Activated T-cell treated with anti-CD3 and anti-CD28 coated beads, Interleukin-2, amount 50 U/mL, for 72 hours (primary cell): Measurements from ENCODE around the gene TASOR2. TPM values are rescaled to one million over a fixed set of nuclear protein-coding genes. Genes with fewer than 3 reads are reported as not detected.

Experiments
- ATAC-seq, 2 donors: fragments of 150-1000 bp; cut with Tn5 transposase; replicated peaks in 1 of 2; 2 replicates each; pipeline ENCODE4 v1.10.0; 2021; ENCODE audit warnings: moderate library complexity in 2 of 2, mild to moderate bottlenecking in 1 of 2
- DNase-seq, 2 donors: peaks; one replicate each; pipeline ENCODE4 v3.0.0; 2021 to 2022; ENCODE audit warnings: mixed read lengths in 1 of 2
- H3K27ac Mint-ChIP-seq: one replicate; pipeline ENCODE4 v1.8.0; 2022; ENCODE audit warnings: mild to moderate bottlenecking, moderate library complexity, mixed read lengths
- H3K27me3 Mint-ChIP-seq: one replicate; pipeline ENCODE4 v1.8.0; 2022; ENCODE audit warnings: low read depth, mixed read lengths
- H3K36me3 Mint-ChIP-seq, 2 donors: one replicate each; pipeline ENCODE4 v1.8.0; 2022; ENCODE audit warnings: mixed read lengths in 2 of 2, mild to moderate bottlenecking in 1 of 2; ENCODE audit not compliant: insufficient read depth in 2 of 2
- H3K4me1 Mint-ChIP-seq: one replicate; pipeline ENCODE4 v1.8.0; 2022; ENCODE audit warnings: low read depth, mixed read lengths
- H3K4me3 Mint-ChIP-seq, 2 donors: one replicate each; pipeline ENCODE4 v1.8.0; 2022; ENCODE audit warnings: mild to moderate bottlenecking in 2 of 2, mixed read lengths in 2 of 2, moderate library complexity in 2 of 2
- H3K9me3 Mint-ChIP-seq, 2 donors: one replicate each; pipeline ENCODE4 v1.8.0; 2022; ENCODE audit warnings: mixed read lengths in 2 of 2
- total RNA-seq, 2 donors: library from RNA; stranded (reverse); gene quantifications; one replicate each; pipeline ENCODE4 v1.2.3, GENCODE V29; 2022

Gene TASOR2
- total RNA-seq, 2 donors from 2014 or later: 40.5 to 47.7 TPM

GRCh38 chr10:5661043-5661442 lies 23.6 kb upstream of the TASOR2 start:
- Mint-ChIP-seq H3K9me3 (no peaks in the 10 kb centered on the region), H3K4me1 (peaks cover 46% of the 10 kb centered on the region), H3K27ac (no peak overlapping the region), H3K4me3 (no peak overlapping the region), H3K27me3 (no peaks in the 10 kb centered on the region), H3K36me3 (no peaks in the 10 kb centered on the region)
- ATAC-seq (no peak), DNase-seq (no peak)

- Mint-ChIP-seq H3K36me3 (peaks cover 0 to 3% of the 10 kb centered on the region in 2 donors), H3K4me1 (peaks cover 40% of the 10 kb centered on the region), H3K4me3 (no peak overlapping the region), H3K9me3 (no peaks in the 10 kb centered on the region), H3K27me3 (no peaks in the 10 kb centered on the region), H3K27ac (no peak overlapping the region)
- DNase-seq: no peak
- no peak for ATAC-seq
Observed at GRCh38 chr10:5662708-5663579, 21.7 kb upstream of the TASOR2 start.

GRCh38 chr10:5663692-5664427 lies 20.8 kb upstream of the TASOR2 start:
- ATAC-seq (no peak), DNase-seq (no peak)
- peaks cover 0 to 3% of the 10 kb centered on the region in 2 donors for H3K36me3 Mint-ChIP-seq
- no peak overlapping the region for H3K27ac Mint-ChIP-seq
- H3K27me3 Mint-ChIP-seq: no peaks in the 10 kb centered on the region
- no peaks in the 10 kb centered on the region for H3K9me3 Mint-ChIP-seq
- H3K4me3 Mint-ChIP-seq: no peak overlapping the region
- peaks cover 42% of the 10 kb centered on the region for H3K4me1 Mint-ChIP-seq

- Mint-ChIP-seq H3K4me3 (peak overlapping the region; percentile 88 to 95), H3K9me3 (no peaks in the 10 kb centered on the region), H3K4me1 (peaks cover 30% of the 10 kb centered on the region), H3K27me3 (no peaks in the 10 kb centered on the region), H3K27ac (no peak overlapping the region), H3K36me3 (peaks cover 0 to 3% of the 10 kb centered on the region in 2 donors)
- DNase-seq: no peak
- no peak for ATAC-seq
Observed at GRCh38 chr10:5665373-5666007, 19.1 kb upstream of the TASOR2 start.

- Mint-ChIP-seq H3K27ac (no peak within 1 kb of the TSS), H3K27me3 (peaks cover 5% of the 10 kb centered on the region), H3K9me3 (no peaks in the 10 kb centered on the region), H3K4me1 (peaks cover 29% of the 10 kb centered on the region), H3K36me3 (peaks cover 0 to 3% of the 10 kb centered on the region in 2 donors), H3K4me3 (peak within 1 kb of the TSS; percentile 88 to 95)
- ATAC-seq (peak; percentile 91 to 93), DNase-seq (peak; percentile 47 to 56)
Observed at GRCh38 chr10:5666008-5666840, 18.4 kb upstream of the TASOR2 start, which contains the start of gene ASB13. Gene ASB13, minus strand, starts transcription at chr10:5666595. Its CDS starts 44 bp downstream, at chr10:5666551.

GRCh38 chr10:5666841-5667630 lies 17.6 kb upstream of the TASOR2 start:
- H3K36me3 Mint-ChIP-seq: peaks cover 0 to 3% of the 10 kb centered on the region in 2 donors
- ATAC-seq (no peak), DNase-seq (no peak)
- peaks cover 6% of the 10 kb centered on the region for H3K27me3 Mint-ChIP-seq
- H3K4me1 Mint-ChIP-seq: peaks cover 29% of the 10 kb centered on the region
- H3K27ac Mint-ChIP-seq: no peak overlapping the region
- H3K9me3 Mint-ChIP-seq: no peaks in the 10 kb centered on the region
- H3K4me3 Mint-ChIP-seq: peak overlapping the region; percentile 88 to 95

GRCh38 chr10:5668429-5668828 lies 16.2 kb upstream of the TASOR2 start:
- H3K9me3 Mint-ChIP-seq: peaks cover 1 to 4% of the 10 kb centered on the region in 2 donors
- peaks cover 29% of the 10 kb centered on the region for H3K4me1 Mint-ChIP-seq
- peaks cover 6% of the 10 kb centered on the region for H3K27me3 Mint-ChIP-seq
- ATAC-seq: no peak
- no peak overlapping the region for H3K4me3 Mint-ChIP-seq
- H3K36me3 Mint-ChIP-seq: peaks cover 3% of the 10 kb centered on the region in 2 donors
- DNase-seq: no peak
- H3K27ac Mint-ChIP-seq: no peak overlapping the region

GRCh38 chr10:5669604-5670003 lies 15.0 kb upstream of the TASOR2 start:
- H3K36me3 Mint-ChIP-seq: peaks cover 5 to 6% of the 10 kb centered on the region in 2 donors
- DNase-seq (no peak), ATAC-seq (no peak)
- peaks cover 6% of the 10 kb centered on the region for H3K27me3 Mint-ChIP-seq
- H3K4me3 Mint-ChIP-seq: no peak overlapping the region
- H3K27ac Mint-ChIP-seq: no peak overlapping the region
- peaks cover 19% of the 10 kb centered on the region for H3K4me1 Mint-ChIP-seq
- peaks cover 1 to 8% of the 10 kb centered on the region in 2 donors for H3K9me3 Mint-ChIP-seq

GRCh38 chr10:5670662-5671375 lies 13.8 kb upstream of the TASOR2 start:
- Mint-ChIP-seq H3K36me3 (peaks cover 5 to 6% of the 10 kb centered on the region in 2 donors), H3K9me3 (peaks cover 1 to 8% of the 10 kb centered on the region in 2 donors), H3K27me3 (peaks cover 6% of the 10 kb centered on the region), H3K4me3 (no peak overlapping the region), H3K4me1 (peaks cover 14% of the 10 kb centered on the region), H3K27ac (no peak overlapping the region)
- DNase-seq: no peak
- no peak for ATAC-seq

GRCh38 chr10:5678397-5679036 lies 6.1 kb upstream of the TASOR2 start:
- no peak for ATAC-seq
- H3K9me3 Mint-ChIP-seq: peaks cover 0 to 2% of the 10 kb centered on the region in 2 donors
- no peak overlapping the region for H3K27ac Mint-ChIP-seq
- H3K4me3 Mint-ChIP-seq: no peak overlapping the region
- H3K36me3 Mint-ChIP-seq: peaks cover 2 to 3% of the 10 kb centered on the region in 2 donors
- peaks cover 19% of the 10 kb centered on the region for H3K27me3 Mint-ChIP-seq
- peaks cover 14% of the 10 kb centered on the region for H3K4me1 Mint-ChIP-seq
- no peak for DNase-seq

- DNase-seq (no peak), ATAC-seq (no peak)
- H3K36me3 Mint-ChIP-seq: peaks cover under 1 to 1% of the 10 kb centered on the region in 2 donors
- peaks cover 0 to under 1% of the 10 kb centered on the region in 2 donors for H3K9me3 Mint-ChIP-seq
- H3K27me3 Mint-ChIP-seq: peaks cover 19% of the 10 kb centered on the region
- H3K4me3 Mint-ChIP-seq: no peak overlapping the region
- H3K4me1 Mint-ChIP-seq: peaks cover 17% of the 10 kb centered on the region
- H3K27ac Mint-ChIP-seq: no peak overlapping the region
Observed at GRCh38 chr10:5679037-5679435, 5.6 kb upstream of the TASOR2 start.
